Peyer's patch (tissue), 4 donors: ENCODE measurements around the gene PDE4C.

Experiments
- POLR2A ChIP-seq, 2 donors: fragments of 450-650 bp; IDR thresholded peaks; one replicate each; pipeline ENCODE4 v1.5.1; 2017; ENCODE audit warnings: antibody characterized with exemption in 2 of 2, mild to moderate bottlenecking in 2 of 2, moderate library complexity in 2 of 2
- TF ChIP-seq, protein P1 (sequence below), 6 experiments: fragments of 450-650 bp in 4 of 6; fragments of 200-600 bp in 2 of 6; sonication (generic) in 1 of 6; IDR thresholded peaks; one replicate each; pipeline ENCODE4 v1.5.1; 2017 to 2019; ENCODE audit warnings: antibody characterized with exemption in 6 of 6, mild to moderate bottlenecking in 3 of 6, moderate library complexity in 1 of 6

DNA sequence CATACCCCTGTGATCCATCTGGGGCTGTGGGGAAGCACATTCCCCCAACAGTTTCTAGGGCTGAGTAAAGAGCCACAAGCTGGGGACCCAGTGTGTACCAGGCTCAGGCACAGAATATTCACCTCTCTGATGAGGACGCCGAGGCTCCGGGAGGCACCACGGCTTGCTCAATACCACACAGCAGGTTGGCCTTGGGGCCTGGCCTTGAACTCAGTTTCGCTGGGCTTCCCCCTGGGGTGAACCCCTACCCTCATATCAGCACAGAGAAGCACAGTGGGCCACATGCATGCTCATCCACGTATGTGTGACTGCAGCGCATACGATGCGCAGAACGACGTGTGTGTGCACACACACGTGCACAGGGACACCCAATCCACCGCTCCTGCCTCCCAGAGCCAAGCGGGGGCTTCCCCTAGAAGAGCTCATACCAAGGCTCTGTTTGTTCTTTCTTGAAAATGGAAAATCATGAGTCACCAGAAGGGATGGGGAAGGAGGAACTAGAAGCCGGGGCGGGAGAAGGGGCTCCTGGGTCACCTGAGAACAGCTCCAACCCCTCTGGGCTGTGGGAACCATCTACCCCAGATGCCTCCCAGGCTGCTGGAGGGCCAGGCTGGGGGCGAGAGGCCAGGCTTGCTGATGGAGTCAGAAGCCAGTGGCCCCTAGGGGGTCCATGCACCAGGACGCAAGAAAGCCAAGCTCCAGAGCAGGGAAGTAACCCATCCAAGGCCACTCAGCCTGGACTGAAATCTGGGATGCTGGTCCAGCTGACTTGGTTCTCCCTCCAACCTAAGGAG, 4.9 kb upstream of the PDE4C start:
- TF ChIP-seq, protein P1, sequence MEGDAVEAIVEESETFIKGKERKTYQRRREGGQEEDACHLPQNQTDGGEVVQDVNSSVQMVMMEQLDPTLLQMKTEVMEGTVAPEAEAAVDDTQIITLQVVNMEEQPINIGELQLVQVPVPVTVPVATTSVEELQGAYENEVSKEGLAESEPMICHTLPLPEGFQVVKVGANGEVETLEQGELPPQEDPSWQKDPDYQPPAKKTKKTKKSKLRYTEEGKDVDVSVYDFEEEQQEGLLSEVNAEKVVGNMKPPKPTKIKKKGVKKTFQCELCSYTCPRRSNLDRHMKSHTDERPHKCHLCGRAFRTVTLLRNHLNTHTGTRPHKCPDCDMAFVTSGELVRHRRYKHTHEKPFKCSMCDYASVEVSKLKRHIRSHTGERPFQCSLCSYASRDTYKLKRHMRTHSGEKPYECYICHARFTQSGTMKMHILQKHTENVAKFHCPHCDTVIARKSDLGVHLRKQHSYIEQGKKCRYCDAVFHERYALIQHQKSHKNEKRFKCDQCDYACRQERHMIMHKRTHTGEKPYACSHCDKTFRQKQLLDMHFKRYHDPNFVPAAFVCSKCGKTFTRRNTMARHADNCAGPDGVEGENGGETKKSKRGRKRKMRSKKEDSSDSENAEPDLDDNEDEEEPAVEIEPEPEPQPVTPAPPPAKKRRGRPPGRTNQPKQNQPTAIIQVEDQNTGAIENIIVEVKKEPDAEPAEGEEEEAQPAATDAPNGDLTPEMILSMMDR (IDR thresholded peaks at IDR 0.05), result no peak
- no peak for TF ChIP-seq POLR2A (IDR thresholded peaks at IDR 0.05)
